Activated naive CD8-positive, alpha-beta T cell treated with anti-CD3 and anti-CD28 coated beads, Interleukin-2, amount 50 U/mL, for 24 hours (primary cell): ENCODE data around the gene RHOBTB1.
"Not testable (repeated sequence)": the region's sequence is repeated elsewhere in the genome, so short reads cannot be mapped to it uniquely, and the experiment has no call there.

Source experiments
- ATAC-seq: fragments of 150-1000 bp; cut with Tn5 transposase; one replicate; pipeline ENCODE4 v1.10.0; 2021
- DNase-seq: peaks from one replicate; pipeline ENCODE4 v3.0.0; 2021
- H3K27ac Mint-ChIP-seq: one replicate; pipeline ENCODE4 v1.8.0; 2021; ENCODE audit warnings: mild to moderate bottlenecking, mixed read lengths
- H3K27me3 Mint-ChIP-seq: one replicate; pipeline ENCODE4 v1.8.0; 2021; ENCODE audit warnings: mixed read lengths
- H3K36me3 Mint-ChIP-seq: one replicate; pipeline ENCODE4 v1.8.0; 2021; ENCODE audit warnings: low read depth, mixed read lengths
- H3K4me1 Mint-ChIP-seq: one replicate; pipeline ENCODE4 v1.8.0; 2021; ENCODE audit warnings: mixed read lengths
- H3K4me3 Mint-ChIP-seq: one replicate; pipeline ENCODE4 v1.8.0; 2021; ENCODE audit warnings: mild to moderate bottlenecking, moderate library complexity, mixed read lengths
- H3K9me3 Mint-ChIP-seq: one replicate; pipeline ENCODE4 v1.8.0; 2021; ENCODE audit warnings: mixed read lengths

The RHOBTB1 gene

GRCh38 chr10:60974463-60975149, 30.6 kb upstream of the RHOBTB1 start:
- ATAC-seq (peak; percentile 93), DNase-seq (no peak)
- Mint-ChIP-seq H3K4me3 (no peak overlapping the region), H3K9me3 (no peaks in the 10 kb centered on the region), H3K4me1 (peaks cover 23% of the 10 kb centered on the region), H3K36me3 (no peaks in the 10 kb centered on the region), H3K27me3 (peaks cover 14% of the 10 kb centered on the region), H3K27ac (peak overlapping the region; percentile 72)

GRCh38 chr10:60973086-60973485, 29.1 kb upstream of the RHOBTB1 start:
- Mint-ChIP-seq H3K9me3 (no peaks in the 10 kb centered on the region), H3K4me3 (no peak overlapping the region), H3K27ac (no peak overlapping the region), H3K36me3 (no peaks in the 10 kb centered on the region), H3K4me1 (peaks cover 27% of the 10 kb centered on the region), H3K27me3 (peaks cover 4% of the 10 kb centered on the region)
- DNase-seq (no peak), ATAC-seq (no peak)

DNA sequence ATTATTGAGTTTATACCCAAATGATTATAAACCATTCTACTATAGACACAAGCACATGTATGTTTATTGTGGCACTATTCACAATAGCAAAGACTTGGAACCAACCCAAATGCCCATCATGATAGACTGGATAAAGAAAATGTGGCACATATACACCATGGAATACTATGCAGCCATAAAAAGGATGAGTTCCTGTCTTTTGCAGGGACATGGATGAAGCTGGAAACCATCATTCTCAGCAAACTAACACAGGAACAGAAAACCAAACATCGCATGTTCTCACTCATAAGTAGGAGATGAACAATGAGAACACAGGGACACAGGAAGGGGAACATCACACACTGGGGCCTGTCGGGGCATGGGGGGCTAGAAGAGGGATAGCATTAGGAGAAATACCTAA, 28.2 kb upstream of the RHOBTB1 start:
- H3K9me3 Mint-ChIP-seq, ATAC-seq, DNase-seq, H3K27me3 Mint-ChIP-seq, H3K36me3 Mint-ChIP-seq, H3K4me3 Mint-ChIP-seq, H3K27ac Mint-ChIP-seq: not testable (repeated sequence)
- H3K4me1 Mint-ChIP-seq = peaks cover 36% of the 10 kb centered on the region

- ATAC-seq = no peak
- DNase-seq = no peak
- Mint-ChIP-seq H3K9me3 (no peaks in the 10 kb centered on the region), H3K4me1 (peaks cover 33% of the 10 kb centered on the region), H3K27ac (no peak overlapping the region), H3K27me3 (peaks cover 6% of the 10 kb centered on the region), H3K4me3 (no peak overlapping the region), H3K36me3 (no peaks in the 10 kb centered on the region)
Measured at GRCh38 chr10:60970526-60970925, 26.5 kb upstream of the RHOBTB1 start.

GRCh38 chr10:60968504-60968903, 24.5 kb upstream of the RHOBTB1 start:
- H3K4me1 Mint-ChIP-seq = peaks cover 23% of the 10 kb centered on the region
- H3K27me3 Mint-ChIP-seq = peaks cover 10% of the 10 kb centered on the region
- no peak overlapping the region for H3K27ac Mint-ChIP-seq
- DNase-seq = no peak
- no peaks in the 10 kb centered on the region for H3K36me3 Mint-ChIP-seq
- no peaks in the 10 kb centered on the region for H3K9me3 Mint-ChIP-seq
- no peak for ATAC-seq
- no peak overlapping the region for H3K4me3 Mint-ChIP-seq

GRCh38 chr10:60967854-60968484, 24.0 kb upstream of the RHOBTB1 start:
- H3K4me3 Mint-ChIP-seq = peak overlapping the region; percentile 5
- peak; percentile 27 for DNase-seq
- no peaks in the 10 kb centered on the region for H3K36me3 Mint-ChIP-seq
- peak; percentile 54 for ATAC-seq
- H3K27ac Mint-ChIP-seq = peak overlapping the region; percentile 50
- H3K4me1 Mint-ChIP-seq = peaks cover 26% of the 10 kb centered on the region
- no peaks in the 10 kb centered on the region for H3K9me3 Mint-ChIP-seq
- H3K27me3 Mint-ChIP-seq = peaks cover 10% of the 10 kb centered on the region

DNA sequence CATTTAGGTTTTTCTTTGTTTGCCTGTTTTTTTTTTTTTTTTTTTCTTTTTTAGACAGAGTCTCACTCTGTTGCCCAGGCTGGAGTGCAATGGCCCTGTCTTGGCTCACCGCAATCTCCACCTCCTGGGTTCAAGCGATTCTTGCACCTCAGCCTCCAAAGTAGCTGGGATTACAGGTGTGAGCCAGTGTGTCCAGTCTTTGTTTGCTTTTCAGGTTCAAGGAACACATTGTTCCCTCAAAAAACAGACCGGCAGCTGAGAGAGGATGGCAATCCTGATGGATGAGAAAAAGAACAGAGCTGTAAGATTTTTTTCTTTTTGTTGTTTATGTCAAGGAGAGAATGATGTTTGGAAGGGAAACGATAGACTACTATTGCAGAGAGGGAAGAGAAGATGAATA, 23.3 kb upstream of the RHOBTB1 start:
- Mint-ChIP-seq H3K4me1 (peaks cover 26% of the 10 kb centered on the region), H3K27me3 (peaks cover 10% of the 10 kb centered on the region), H3K36me3 (no peaks in the 10 kb centered on the region), H3K27ac (no peak overlapping the region), H3K4me3 (no peak overlapping the region), H3K9me3 (no peaks in the 10 kb centered on the region)
- no peak for DNase-seq
- no peak for ATAC-seq

DNA sequence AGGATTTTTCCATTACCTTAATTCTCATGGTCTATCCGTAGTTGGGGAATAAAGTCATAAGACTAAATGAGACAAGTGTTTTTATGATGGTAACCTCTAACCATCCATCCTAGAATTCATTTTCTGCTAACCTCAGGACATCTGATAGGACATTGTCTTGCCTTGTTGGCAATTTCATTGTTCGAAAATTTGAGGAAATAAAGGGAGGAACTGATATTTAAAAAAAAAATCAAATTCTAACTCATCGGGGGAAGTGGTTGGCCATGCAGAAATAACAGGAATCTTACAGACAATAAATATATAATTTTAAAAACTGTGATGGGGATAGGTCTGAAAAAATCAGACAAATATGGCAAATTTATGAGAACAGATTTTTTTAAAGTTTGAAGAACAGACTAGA, 21.7 kb upstream of the RHOBTB1 start:
- H3K36me3 Mint-ChIP-seq = no peaks in the 10 kb centered on the region
- peaks cover 30% of the 10 kb centered on the region for H3K4me1 Mint-ChIP-seq
- no peak for ATAC-seq
- H3K27ac Mint-ChIP-seq = no peak overlapping the region
- no peak overlapping the region for H3K4me3 Mint-ChIP-seq
- peaks cover 6% of the 10 kb centered on the region for H3K27me3 Mint-ChIP-seq
- no peak for DNase-seq
- no peaks in the 10 kb centered on the region for H3K9me3 Mint-ChIP-seq

DNA sequence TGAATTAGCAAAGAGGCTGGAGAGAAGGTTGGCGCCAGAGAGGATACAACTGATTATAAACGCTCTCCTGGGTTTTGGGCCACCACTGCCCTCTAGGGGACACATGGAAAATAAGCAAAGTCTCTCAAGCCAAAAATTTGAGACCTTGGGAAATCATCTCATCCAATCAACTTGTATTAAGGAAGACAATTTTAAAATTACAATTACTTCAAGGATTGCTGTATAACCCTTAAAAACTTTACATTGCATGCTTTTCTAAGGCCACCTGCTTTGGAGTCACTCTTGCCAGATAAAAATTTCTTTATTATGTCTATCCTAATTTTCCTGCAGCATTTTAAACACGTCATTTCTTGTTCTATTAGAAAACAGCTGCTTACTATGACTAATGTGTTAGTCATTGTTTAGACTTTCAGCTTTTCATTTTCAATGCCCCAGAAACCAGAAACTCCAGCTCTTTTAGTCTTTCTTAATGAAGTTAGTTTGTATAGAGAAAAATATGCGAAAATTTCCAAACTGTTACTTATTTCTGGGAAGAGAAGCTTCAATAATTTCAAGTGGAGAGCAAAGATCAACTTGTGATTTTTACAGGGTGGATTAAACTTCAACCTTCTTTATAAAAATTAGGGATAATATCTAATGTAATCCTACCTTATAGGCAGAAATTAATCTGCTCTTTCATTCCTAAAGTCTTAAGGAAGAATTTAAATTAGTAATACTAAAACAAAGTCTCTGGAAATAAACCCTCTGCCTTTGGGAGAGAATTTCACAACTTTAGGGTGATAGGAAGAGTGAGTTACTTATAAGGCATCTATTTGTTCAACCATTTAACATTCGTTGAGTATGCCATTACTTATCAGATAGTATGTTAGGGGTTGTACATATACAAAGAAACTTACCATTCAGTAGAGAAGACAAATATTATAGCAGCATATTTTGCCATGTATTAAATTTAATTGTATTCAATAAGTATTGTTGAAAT, 20.6 kb upstream of the RHOBTB1 start:
- Mint-ChIP-seq H3K27ac (no peak overlapping the region), H3K4me3 (no peak overlapping the region), H3K9me3 (no peaks in the 10 kb centered on the region), H3K36me3 (no peaks in the 10 kb centered on the region), H3K4me1 (peaks cover 33% of the 10 kb centered on the region), H3K27me3 (peaks cover 6% of the 10 kb centered on the region)
- DNase-seq = peak; percentile 34
- ATAC-seq = no peak

DNA sequence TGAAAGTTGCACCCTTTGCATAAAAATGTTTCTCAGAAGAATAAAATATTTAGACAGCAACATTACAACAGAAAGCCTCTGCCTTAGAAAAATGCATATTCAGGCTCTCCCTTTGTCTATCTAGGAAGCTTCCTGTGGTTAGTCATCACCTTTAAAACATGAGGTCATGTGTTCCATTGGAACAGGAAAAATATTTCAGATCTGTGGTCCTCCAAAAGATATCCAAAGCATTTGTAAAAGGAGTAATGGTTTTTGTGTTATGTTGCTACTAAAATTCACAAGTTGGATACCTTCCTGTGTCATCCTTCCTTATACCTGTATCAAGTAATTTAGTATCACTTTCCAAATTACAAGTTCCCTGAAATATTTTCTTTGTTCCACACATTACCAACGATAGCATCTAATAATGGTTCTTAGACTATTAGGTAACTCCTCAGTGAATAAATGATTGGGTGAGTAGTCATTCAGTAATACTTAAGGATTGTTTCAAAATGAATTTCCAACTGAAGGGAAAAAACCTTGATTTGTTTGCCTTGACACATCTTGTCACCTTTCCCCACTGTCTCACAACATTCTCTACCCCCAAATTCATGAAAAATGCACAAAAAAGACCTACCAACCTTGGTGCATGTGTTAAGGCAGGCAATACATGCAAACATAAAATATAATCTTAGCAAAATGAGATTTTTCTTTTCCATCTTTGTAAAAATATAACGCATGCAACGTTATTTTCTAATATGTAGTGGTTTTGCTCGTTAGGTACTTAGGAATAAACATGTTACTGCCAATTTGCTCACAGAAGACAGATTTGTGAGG, 19.7 kb upstream of the RHOBTB1 start:
- H3K36me3 Mint-ChIP-seq = no peaks in the 10 kb centered on the region
- H3K4me3 Mint-ChIP-seq = no peak overlapping the region
- H3K9me3 Mint-ChIP-seq = no peaks in the 10 kb centered on the region
- DNase-seq (no peak), ATAC-seq (no peak)
- peaks cover 32% of the 10 kb centered on the region for H3K4me1 Mint-ChIP-seq
- H3K27me3 Mint-ChIP-seq = peaks cover 6% of the 10 kb centered on the region
- H3K27ac Mint-ChIP-seq = no peak overlapping the region

GRCh38 chr10:60962946-60963345, 19.0 kb upstream of the RHOBTB1 start:
- ATAC-seq = no peak
- no peak for DNase-seq
- H3K4me3 Mint-ChIP-seq = no peak overlapping the region
- no peak overlapping the region for H3K27ac Mint-ChIP-seq
- no peaks in the 10 kb centered on the region for H3K36me3 Mint-ChIP-seq
- peaks cover 26% of the 10 kb centered on the region for H3K4me1 Mint-ChIP-seq
- H3K27me3 Mint-ChIP-seq = peaks cover 6% of the 10 kb centered on the region
- H3K9me3 Mint-ChIP-seq = no peaks in the 10 kb centered on the region

DNA sequence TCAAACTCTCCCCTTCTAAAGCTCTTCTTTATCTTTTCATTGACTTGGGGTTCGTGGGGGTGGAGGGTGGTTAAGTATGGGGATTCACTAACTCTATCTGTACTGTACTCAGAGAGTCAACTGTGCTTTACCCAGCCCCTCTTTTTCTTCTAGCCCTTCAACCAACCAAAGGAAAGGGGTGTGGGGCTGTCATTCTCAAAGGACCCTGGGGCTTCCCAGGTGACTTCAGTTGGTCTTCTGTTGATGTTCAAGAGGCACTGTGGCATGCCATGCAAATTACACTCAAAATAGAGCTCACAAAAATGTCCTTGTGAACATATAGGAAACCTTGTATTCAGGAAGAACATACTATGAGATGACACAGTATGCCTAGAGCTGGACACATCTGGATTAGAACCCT, 16.9 kb upstream of the RHOBTB1 start:
- Mint-ChIP-seq H3K9me3 (no peaks in the 10 kb centered on the region), H3K4me1 (peaks cover 18% of the 10 kb centered on the region), H3K4me3 (no peak overlapping the region), H3K27me3 (peaks cover 4% of the 10 kb centered on the region), H3K36me3 (no peaks in the 10 kb centered on the region), H3K27ac (no peak overlapping the region)
- ATAC-seq (no peak), DNase-seq (no peak)

DNA sequence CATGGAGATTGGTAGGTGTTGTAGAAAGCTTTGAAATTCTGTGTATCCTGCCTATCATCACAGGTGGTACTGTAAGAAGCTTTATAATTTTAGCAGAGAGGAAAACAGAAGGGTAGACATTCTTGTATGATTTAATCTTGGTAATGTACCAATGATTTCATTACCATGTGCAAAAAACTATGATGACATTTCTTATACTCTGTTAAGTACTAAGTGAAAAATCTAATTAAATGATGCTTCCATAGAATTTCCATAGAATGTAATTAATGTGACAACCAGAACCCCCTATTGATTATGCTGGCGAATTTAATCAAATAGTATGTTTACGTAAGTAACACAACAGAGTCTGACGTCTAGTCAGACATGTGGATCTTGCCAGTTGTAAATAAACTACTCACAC, 16.0 kb upstream of the RHOBTB1 start:
- Mint-ChIP-seq H3K4me3 (no peak overlapping the region), H3K36me3 (no peaks in the 10 kb centered on the region), H3K4me1 (peaks cover 18% of the 10 kb centered on the region), H3K27ac (no peak overlapping the region), H3K9me3 (no peaks in the 10 kb centered on the region), H3K27me3 (peaks cover 4% of the 10 kb centered on the region)
- no peak for DNase-seq
- ATAC-seq = no peak
